HFFc6 (cell line): ENCODE results near the gene TAF3. TPM values are rescaled to one million over a fixed set of nuclear protein-coding genes. Genes with fewer than 3 reads are reported as not detected.

Experiments
- DNase-seq: peaks from one replicate; pipeline ENCODE4 v3.0.0-alpha.2; 2018
- H3K27ac Mint-ChIP-seq: 2 replicates; pipeline ENCODE4 v1.8.0; 2020; ENCODE audit warnings: mild to moderate bottlenecking, mixed read lengths
- H3K27me3 Mint-ChIP-seq: 2 replicates; pipeline ENCODE4 v1.8.0; 2021; ENCODE audit warnings: mild to moderate bottlenecking, moderate library complexity, mixed read lengths; ENCODE audit not compliant: insufficient read depth
- H3K36me3 Mint-ChIP-seq: 2 replicates; pipeline ENCODE4 v1.8.0; 2021; ENCODE audit warnings: low read depth, mixed read lengths
- H3K4me1 Mint-ChIP-seq: 2 replicates; pipeline ENCODE4 v1.8.0; 2020; ENCODE audit warnings: low read depth, mixed read lengths
- H3K4me3 Mint-ChIP-seq: 2 replicates; pipeline ENCODE4 v1.8.0; 2020; ENCODE audit warnings: mild to moderate bottlenecking, moderate library complexity, mixed read lengths
- H3K9me3 Mint-ChIP-seq: 2 replicates; pipeline ENCODE4 v1.8.0; 2020; ENCODE audit warnings: mild to moderate bottlenecking, mixed read lengths
- CTCF ChIP-seq: fragments of 200-600 bp; sonication (generic); IDR thresholded peaks from 2 replicates; pipeline ENCODE4 v1.5.0; 2021; ENCODE audit warnings: antibody characterized with exemption, mild to moderate bottlenecking
- total RNA-seq, 6 experiments: library from RNA; stranded (reverse); fragmentation: NEBNext Ultra II Directional; extraction: Animal tissue kit (Norgen Biotek cat#: 25700); gene quantifications; 2 replicates in 1 of 6; 3 replicates in 5 of 6; pipeline ENCODE4 v1.2.3, GENCODE V29; 2021

The TAF3 gene
- total RNA-seq, 6 experiments from 2014 or later: 8.1 to 11.3 (median 9.7) TPM

DNA sequence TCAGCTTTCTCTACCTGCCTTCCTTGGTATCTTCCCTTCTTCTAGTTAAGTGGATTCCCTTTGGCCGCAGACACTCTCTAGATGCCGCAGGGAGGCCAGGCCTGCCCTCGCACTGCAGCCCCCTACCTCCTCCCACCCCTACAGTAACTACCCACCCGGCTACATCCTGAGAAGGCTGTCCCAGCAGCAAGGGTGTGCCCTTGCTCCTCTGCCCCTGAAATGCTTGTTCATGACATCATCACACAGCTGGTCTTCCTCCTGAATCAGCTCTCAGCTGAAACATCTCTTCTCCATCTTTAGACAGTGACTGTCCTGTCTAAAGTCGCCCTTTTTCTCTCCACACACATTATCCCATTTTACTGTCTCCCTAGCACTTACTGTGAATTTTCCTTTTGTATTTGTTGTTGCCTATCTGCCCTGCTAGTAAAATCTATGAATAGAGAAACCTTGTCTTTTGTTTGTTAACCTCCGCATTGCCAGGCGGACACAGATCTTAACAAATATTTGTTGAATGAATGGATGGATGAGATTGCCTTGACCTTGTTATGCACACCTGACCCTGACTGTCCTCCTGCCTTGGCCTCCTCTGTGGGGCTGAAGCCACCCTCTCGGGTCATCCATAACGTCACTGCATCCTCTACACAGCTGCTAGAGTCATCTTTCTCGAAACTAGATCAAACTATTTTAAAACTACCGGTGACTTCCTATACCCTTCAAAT, 127.3 kb downstream of the TAF3 start:
- H3K4me3 Mint-ChIP-seq: peak overlapping the region; percentile 9
- peaks cover 25% of the 10 kb centered on the region for H3K36me3 Mint-ChIP-seq
- H3K27ac Mint-ChIP-seq: peak overlapping the region; percentile 68
- peaks cover 95% of the 10 kb centered on the region for H3K4me1 Mint-ChIP-seq
- DNase-seq: peak; percentile 26
- H3K9me3 Mint-ChIP-seq: peaks cover 11% of the 10 kb centered on the region
- no peaks in the 10 kb centered on the region for H3K27me3 Mint-ChIP-seq
- no peak for TF ChIP-seq CTCF

GRCh38 chr10:7948371-7949000, 130.2 kb downstream of the TAF3 start:
- DNase-seq: peak; percentile 54
- Mint-ChIP-seq H3K36me3 (peaks cover 26% of the 10 kb centered on the region), H3K27me3 (peaks cover 2% of the 10 kb centered on the region; the same call in 1 of the 2 replicates), H3K27ac (peak overlapping the region; percentile 85), H3K4me1 (peaks cover 93% of the 10 kb centered on the region), H3K9me3 (peaks cover 16% of the 10 kb centered on the region), H3K4me3 (peak overlapping the region; percentile 64)
- TF ChIP-seq CTCF: no peak

GRCh38 chr10:7950981-7951847, 132.9 kb downstream of the TAF3 start:
- Mint-ChIP-seq H3K27ac (peak overlapping the region; percentile 68), H3K4me1 (peaks cover 82% of the 10 kb centered on the region), H3K9me3 (peaks cover 16% of the 10 kb centered on the region), H3K27me3 (peaks cover 2% of the 10 kb centered on the region; the same call in 1 of the 2 replicates), H3K36me3 (peaks cover 28% of the 10 kb centered on the region), H3K4me3 (peak overlapping the region; percentile 31)
- DNase-seq: peak; percentile 47
- no peak for TF ChIP-seq CTCF

DNA sequence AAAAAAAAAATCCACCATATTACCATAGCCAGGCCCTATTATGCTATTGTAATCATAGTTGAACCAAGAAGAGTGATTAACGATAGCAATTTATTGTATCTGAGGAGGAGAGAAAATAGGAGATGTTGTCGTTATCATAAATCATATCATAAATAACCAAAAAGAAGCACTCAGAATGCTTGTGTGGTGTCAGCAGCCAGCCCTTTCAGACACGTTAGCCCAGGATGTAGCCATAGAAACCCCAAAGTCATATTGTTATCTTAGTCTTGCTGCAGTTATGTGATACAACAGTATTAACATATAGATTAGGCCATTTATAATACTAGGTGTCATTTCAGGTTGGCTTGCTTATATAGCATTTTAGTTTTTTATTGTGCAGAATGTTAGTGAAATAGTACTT, 134.0 kb downstream of the TAF3 start:
- H3K27me3 Mint-ChIP-seq: peaks cover 2% of the 10 kb centered on the region; the same call in 1 of the 2 replicates
- H3K4me3 Mint-ChIP-seq: no peak overlapping the region
- no peak overlapping the region for H3K27ac Mint-ChIP-seq
- no peak for DNase-seq
- no peak for TF ChIP-seq CTCF
- H3K36me3 Mint-ChIP-seq: peaks cover 26% of the 10 kb centered on the region
- H3K9me3 Mint-ChIP-seq: peaks cover 16% of the 10 kb centered on the region
- H3K4me1 Mint-ChIP-seq: peaks cover 87% of the 10 kb centered on the region

DNA sequence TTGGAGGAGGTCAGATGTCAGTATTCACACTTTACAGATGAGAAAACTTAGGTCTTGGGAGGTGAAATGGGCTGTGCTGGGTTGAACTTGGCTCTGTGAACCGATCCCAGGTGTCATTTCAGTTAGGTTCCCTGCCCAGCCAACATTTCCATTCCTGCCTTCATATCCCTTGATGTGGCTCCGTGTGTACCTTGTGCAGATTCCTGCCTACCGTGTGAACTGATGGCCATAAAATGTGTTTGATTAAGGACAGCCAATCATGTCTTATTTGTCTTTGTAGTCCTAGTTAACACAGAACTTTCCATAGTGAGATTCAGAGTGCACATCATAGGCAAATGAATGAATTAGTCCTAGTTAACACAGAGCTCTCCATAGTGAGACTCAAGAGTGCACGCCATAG, 135.1 kb downstream of the TAF3 start:
- DNase-seq: no peak
- Mint-ChIP-seq H3K27ac (no peak overlapping the region), H3K4me1 (peaks cover 79% of the 10 kb centered on the region), H3K4me3 (no peak overlapping the region), H3K27me3 (peaks cover 2% of the 10 kb centered on the region; the same call in 1 of the 2 replicates), H3K36me3 (peaks cover 15% of the 10 kb centered on the region), H3K9me3 (peaks cover 16% of the 10 kb centered on the region)
- TF ChIP-seq CTCF: no peak
